ENCODE measurements around the gene U2AF1.
"Not testable (repeated sequence)": the region's sequence is repeated elsewhere in the genome, so short reads cannot be mapped to it uniquely, and the experiment has no call there.

U2AF1 gene, protein sequence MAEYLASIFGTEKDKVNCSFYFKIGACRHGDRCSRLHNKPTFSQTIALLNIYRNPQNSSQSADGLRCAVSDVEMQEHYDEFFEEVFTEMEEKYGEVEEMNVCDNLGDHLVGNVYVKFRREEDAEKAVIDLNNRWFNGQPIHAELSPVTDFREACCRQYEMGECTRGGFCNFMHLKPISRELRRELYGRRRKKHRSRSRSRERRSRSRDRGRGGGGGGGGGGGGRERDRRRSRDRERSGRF

DNA sequence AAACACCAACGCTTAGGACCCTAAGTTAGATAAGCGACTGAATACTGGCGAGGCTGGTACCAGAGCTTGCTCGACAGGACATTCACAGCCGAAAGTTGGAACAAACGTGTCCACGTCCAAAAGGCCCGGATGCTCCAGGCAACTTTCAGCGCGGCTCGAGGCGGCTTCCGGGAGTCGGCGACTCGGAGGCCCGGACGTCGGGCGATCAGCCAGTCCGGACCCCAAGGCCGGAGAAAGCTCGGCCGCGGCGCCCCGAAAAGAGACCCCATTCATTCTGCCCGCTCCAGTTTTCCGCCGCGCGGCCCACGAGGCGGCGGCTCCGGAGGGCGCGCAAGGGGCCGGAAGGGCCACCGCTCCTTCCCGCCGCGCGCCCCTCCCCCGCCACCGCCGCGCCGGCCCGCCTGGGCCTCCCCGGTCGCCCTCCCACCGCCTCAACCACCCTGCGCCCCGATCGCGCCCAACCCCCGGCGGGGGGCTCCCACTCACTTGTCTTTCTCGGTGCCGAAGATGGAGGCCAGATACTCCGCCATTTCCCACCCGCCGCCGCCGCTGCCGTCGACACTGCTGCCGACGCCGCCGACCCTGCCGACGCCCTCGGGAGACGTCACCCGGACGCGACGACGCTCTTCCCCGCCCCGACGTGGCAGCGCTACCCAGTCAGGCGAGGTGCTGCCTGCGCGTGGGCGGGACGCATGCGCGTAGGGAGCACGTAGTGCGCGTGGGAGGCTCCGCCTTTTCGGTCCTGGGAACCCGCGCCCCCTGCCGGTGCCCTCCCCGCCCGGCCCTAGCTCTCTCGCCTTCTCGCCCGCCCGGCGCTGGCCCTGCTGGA, at the start of gene U2AF1:
TSS of gene U2AF1 (minus strand) at position 606 of the 829 bp plus-strand sequence. CDS start at position 530, 76 bp downstream.
- peak; percentile 0 for DNase-seq

DNA sequence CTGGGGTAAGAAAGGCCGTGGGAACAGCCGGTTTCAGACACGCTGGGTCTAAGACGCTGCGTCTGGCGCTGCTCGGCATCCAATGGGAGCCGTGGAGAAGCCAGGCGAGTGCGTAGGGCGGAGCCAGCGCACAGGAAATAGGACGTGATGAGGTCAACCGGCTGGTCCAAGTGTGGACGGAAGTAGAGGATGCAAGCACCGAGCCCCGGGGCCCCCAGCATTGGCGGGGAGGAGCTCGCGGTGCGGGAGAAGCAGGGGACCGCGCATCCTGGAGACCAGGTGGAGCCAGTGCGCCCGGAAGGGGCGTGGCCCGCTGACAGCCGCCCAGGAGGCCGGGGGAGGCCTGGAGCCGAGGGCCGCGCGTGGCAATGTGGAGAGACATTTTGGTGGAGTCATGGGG, 46.2 kb upstream of the U2AF1 start:
- not testable (repeated sequence) for DNase-seq

DNA sequence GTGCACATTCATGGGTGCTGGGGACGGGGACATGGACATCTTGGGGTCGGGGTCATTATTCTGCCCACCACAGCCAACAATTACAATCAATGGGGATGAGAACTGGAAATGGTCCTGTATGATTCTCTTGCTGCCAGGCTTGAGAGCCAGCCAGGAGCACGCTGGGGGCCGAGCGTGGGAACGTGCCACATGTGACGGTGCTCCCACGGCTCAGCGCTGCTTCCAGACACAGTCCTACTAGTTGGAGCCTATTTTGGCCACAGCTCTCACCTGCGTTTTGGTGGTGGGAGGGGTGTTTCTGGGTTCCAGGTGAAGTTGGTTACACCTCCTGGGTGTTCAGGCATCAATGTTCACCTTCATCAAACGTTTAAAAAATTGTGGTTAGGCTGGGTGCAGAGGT, 42.0 kb upstream of the U2AF1 start:
- not testable (repeated sequence) for DNase-seq

DNA sequence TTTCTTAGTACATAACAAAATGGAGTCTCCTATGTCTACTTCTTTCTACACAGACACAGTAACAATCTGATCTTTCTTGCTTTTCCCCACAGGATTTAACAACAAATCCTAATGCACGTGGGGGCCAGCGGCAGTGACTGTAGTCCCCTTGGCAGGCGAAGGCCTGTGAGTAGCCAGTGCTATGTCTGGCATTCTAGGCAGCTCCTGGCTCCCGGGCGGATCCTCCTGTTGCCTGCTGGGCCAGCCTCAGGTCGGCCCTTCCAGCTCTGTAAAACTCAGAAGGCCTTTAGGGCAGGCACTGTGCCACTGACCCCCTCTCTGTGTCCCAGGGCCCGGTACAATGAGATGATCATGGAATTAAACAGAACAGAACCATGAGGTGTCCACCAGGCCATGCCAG, 40.6 kb upstream of the U2AF1 start:
- not testable (repeated sequence) for DNase-seq

DNA sequence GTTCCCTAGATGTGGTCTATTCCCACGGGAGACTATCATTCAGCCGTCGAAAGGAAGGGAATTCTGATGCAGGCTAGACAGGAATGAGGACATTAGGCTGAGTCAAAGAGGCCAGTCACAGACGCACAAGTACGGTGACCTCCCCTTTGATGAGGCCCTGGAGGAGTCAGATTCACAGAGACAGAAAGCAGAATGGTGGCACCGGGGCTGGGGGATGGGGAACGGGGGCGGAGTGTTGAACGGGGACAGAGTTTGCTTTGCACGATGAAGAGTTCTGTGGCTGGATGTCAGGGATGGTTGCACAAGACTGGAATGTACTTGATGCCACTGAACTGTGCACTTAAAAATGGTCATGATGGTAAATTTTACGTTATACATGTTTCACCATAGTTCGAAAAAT, 39.3 kb upstream of the U2AF1 start:
- not testable (repeated sequence) for DNase-seq

DNA sequence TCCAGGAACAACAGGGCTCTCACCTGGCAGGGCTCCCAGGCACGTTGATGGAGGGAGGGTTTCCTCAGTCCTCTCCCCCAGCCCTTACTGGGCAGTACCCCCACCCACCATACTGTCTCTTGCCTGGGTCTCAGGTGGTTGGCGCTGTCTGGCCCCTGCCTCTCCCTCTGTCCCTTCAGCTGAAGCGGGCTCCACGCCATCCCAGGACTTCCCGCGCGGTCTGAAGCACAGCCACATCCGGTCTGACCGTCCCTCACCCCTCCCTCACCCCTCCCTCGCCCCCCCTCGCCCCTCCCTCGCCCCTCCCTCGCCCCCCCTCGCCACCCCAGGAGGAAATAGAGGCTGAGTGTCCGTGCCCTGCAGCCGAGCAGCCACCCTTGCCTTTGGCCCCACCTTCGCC, 34.0 kb upstream of the U2AF1 start:
- DNase-seq = not testable (repeated sequence)

DNA sequence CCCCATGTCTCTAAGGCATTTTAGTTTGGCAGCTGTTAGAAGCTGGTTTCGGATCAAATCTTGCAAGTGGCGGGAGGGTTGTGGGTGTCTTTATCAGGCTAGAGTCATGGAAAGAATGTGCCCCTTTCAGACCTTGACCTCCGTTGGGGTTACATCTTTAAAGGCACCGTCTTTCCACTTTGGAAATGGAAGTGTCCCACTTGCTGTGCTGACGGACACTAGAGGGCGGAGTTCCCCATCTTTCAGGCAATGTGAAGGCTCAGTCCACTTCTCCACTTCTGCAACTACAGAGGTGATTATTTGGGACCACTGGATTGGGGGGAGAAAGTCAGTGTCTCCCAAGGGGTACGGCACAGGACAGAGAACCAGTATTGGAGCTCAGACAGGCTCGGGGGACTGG, 31.6 kb upstream of the U2AF1 start:
- DNase-seq = not testable (repeated sequence)

DNA sequence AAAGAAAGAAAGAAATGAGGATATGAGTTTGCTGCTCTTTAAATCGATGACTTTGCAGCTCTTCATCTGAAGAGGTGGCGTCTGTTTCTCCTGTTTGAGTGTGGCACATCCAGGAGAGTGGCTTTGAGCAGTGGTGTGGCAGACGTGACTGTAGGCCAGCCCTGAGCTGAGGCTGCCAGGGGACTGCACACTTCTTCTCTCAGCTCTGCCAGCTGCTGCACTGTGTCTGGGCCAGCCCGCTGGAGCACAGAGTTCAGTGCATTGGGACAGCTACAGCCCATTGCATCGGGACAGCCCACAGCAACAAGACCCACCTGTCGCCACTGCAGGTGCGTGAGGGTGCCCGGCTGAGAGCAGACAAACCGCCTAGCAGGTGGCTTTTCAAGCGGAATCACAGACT, 27.1 kb upstream of the U2AF1 start:
- not testable (repeated sequence) for DNase-seq

DNA sequence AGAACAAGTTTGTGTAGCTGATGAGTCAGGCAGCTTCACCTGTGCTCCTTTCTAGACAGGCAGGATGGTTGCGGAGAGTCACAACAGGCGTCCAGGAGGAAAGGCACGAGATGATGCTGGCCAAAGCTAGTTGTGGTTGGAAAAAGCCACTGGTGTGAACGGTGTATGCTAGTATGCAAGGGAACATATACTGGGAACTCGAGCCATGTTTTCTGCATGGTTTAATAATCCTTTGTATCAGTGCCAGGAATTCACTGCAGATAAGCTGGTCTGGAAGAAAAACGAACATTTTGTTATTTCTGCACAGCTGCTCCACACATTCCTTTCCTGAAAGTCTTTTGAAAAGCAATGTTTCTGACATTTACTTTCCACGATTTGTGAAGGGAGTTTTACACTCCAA, 22.7 kb upstream of the U2AF1 start:
- not testable (repeated sequence) for DNase-seq

DNA sequence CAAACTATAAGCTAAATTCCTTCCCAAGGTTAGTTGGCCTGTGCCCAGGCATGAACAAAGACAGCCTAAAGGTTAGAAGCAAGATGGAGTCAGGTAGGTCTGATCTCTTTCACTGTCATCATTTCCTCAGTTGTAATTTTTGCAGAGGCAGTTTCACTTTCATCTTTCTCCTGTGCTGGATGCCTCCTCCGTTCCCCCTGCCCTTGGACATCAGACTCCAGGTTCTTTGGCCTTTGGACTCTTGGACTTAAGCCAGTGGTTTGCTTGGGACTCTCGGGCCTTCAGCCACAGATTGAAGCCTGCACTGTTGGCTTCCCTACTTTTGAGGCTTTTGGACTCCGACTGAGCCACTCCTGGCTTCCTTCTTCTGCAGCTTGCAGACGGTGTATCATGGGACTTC, 8.6 kb upstream of the U2AF1 start:
- DNase-seq = not testable (repeated sequence)

DNA sequence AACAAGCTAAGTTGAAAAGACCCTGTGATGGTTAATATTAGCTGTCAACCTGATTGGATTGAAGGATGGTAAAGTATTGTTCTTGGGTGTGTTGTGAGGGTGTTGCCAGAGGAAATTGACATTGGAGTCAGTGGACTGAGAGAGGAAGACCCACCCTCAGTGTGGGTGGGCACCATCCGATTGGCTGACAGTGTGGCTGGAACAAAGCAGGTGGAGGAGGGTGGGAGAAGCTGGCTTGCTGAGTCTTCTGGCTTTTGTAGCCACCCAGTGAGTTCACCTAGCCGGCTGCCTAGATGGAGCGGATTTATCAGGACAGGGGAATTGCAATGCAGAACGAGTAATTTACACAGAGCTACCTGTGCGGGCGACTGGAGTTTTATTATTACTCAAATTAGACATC, 7.1 kb upstream of the U2AF1 start:
- not testable (repeated sequence) for DNase-seq

DNA sequence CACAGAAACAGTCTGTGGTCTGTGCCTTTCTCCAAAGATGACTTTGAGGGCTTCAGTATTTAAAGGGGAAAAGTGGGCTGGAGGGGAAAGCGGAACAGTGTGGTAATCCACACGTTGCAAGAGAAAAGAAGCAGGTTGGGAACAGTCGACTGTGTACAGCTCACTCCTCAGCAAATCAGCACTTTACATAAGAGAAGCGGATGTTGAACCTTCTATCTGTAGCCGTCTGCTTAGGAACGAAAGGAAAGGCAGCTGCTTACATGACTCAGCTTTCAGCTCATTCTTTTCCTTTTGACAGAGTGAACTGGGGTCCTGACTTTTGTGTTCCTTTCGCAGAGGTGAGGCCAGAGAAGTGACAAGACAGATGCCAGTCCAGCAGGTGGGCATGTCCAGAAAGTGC, 1.6 kb upstream of the U2AF1 start:
- DNase-seq = not testable (repeated sequence)

DNA sequence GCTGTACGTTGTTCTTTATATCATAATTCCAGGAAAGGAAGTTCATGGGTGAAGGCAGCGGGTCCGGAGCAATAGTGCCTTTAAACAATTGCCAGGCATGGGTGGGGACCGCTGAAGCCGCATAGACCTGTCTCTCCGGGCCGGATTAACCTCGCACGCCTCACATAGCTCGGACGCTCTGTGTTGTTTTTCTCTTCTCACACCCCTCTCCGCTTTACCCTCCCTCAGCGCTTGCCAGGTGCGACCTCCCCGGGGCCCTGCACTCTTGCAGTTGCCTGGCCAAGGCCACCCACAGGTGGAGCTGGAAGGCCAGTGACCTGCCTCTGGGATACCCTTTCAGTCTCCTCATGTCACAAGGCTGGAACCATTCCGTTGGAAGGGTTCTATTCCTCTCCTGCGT, 807 bp upstream of the U2AF1 start:
- DNase-seq = not testable (repeated sequence)

DNA sequence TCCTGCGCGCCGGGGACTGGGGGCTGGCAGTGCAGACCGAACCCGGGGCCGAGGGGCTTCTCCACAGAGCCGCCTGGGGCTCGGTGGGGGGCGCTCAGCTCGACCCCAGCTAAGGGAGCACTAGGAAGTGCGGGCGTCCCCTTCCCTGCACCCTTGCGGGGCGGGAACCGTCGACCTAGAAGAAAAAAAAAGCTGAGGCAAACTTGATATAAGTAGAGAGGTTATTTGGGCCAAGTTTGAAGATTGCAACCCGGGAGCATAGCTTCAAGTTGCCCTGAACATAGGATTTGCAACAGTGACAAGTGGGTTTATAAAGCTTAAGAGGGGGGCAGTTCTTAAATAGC, 396 bp upstream of the U2AF1 start:
- not testable (repeated sequence) for DNase-seq

DNA sequence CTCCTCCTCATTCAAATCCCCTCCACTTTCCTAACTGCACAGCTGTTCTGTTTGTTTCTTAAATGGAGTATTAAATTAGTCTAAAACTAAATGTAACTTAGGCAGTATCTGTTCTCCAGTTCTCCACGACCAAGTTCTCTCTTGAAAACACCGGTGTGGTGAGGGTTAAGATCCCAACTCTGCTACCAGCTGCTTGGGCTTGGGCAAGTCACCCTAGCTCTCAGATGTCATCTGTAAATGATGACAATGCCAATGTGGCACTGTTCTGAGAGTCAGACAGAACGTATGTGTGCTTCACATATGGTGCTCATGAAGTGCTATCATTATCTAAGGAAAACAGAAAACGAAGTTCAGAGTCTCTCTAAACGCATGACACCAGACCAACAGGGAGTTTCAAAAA, 2.7 kb downstream of the U2AF1 start:
- not testable (repeated sequence) for DNase-seq

DNA sequence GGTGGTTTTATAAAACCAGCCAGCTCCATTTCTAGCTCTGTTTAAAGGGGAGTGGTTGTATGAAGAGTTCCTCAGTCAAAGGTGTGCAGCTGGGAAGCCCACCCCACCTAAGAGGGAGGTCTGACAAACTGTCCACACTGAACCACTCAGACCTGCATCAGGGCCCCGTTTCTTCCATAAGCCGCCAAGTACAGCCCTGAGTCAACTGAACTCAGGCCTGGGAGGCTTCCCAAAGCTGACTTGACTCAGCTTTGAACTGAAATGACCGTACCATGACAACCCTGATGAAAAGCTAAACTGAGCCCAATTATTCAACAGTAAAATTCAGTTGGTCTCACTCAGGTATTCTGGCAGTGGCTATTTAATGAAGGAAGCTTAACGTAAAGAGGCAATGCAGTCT, 5.1 kb downstream of the U2AF1 start:
- not testable (repeated sequence) for DNase-seq

DNA sequence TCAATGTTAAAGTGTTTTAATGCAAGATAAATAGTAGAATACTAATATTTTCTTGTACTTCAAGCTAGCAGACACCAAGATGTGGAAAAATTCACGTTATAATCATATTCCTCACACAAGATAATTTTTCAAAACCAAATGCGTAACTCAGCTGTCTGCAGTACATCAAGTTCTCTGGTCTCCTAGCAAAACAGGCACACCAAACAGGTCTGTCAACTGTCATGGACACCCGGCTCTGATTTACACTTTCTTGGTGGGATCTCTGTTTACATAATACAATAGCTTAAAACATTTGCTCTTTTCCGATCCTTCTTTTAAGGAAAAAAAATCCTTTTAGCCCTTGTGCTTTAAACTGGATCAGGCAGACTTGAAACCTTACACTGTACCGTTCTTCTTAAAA, 5.7 kb downstream of the U2AF1 start:
- DNase-seq = not testable (repeated sequence)

DNA sequence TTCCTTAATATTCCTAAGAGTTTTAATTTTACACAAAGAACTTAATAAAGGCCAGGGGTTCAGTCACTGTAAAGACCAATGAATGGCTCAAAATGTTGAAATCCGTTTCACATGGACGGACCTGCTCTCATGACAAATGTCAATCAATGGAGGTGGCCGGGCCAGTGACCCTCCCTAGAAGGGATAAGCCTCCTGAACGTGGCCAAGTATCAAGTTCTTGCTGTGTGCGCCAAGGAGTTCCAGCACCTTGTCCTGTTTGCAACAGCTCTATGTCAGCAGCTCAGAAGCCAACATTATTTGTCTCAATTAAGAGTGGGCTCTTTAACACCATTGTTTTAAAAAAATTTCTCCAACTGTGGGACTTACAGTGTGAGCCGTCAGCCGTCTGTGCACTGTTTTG, 6.4 kb downstream of the U2AF1 start:
- DNase-seq = not testable (repeated sequence)

DNA sequence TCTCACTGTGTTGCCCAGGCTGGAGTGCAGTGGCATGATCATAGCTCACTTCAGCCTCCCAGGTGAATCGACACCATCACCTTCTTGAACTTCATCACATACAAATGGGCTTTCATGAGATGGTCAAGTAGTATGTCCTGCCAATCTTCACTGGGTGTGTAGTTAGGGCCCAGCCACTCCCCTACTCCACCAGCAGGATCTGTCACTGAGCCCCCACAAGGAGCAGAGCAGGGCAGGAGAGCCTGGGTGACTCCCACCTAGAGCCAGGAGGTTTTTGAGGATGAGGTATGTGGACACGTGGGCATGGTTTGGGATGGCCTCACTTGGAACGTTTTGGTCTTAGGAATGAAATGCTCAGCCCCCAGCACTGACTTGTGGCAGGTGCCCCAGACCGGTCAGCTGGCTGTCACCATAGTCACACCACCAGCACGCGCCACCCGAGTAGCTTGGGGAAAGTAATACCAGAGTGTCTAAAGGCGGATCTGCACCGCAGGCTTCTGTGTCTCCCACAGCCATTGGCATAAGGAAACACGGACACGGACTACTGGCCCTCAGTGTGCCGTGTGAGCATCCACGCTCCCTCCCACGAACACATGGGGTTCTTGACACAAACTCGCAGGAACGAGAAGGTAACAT, 15.3 kb downstream of the U2AF1 start:
- not testable (repeated sequence) for DNase-seq

DNA sequence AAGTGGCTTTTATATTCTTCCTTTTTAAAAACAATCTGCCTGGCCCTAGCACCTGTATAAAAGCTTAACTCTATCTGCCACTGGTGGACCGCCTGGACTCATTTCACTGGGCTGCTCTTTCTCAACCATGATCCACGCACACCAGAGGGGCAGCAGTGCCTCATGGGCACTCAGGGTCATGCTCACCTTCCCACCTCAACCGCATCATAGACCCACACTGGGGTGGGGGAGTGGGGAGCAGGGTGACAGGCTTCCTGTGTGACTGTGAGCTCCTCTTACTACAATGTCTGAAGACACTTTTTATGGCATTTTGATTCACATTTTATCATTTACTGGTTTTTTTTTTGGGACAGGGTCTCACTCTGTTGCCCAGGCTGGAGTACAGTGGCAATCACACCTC, 16.4 kb downstream of the U2AF1 start:
- DNase-seq = not testable (repeated sequence)

DNA sequence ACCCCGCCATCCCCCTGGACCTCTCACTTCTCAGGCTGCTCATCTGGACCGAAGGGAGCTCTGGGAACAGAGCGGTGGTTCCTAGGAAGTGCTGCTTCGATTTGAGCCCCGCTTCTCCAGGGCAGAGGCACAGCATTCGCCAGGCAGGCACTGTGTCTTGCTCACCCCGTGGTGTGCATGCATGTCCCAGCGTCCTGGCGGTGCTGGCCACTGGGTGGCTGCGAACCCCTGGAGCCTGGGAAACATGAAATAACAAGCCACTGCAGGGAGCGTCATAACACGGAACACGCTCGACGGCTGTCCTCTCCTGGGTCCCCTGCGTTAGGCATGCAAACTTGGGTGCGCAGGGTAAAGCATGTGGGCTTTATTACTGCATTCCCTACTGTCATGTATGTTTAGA, 17.9 kb downstream of the U2AF1 start:
- DNase-seq = not testable (repeated sequence)

DNA sequence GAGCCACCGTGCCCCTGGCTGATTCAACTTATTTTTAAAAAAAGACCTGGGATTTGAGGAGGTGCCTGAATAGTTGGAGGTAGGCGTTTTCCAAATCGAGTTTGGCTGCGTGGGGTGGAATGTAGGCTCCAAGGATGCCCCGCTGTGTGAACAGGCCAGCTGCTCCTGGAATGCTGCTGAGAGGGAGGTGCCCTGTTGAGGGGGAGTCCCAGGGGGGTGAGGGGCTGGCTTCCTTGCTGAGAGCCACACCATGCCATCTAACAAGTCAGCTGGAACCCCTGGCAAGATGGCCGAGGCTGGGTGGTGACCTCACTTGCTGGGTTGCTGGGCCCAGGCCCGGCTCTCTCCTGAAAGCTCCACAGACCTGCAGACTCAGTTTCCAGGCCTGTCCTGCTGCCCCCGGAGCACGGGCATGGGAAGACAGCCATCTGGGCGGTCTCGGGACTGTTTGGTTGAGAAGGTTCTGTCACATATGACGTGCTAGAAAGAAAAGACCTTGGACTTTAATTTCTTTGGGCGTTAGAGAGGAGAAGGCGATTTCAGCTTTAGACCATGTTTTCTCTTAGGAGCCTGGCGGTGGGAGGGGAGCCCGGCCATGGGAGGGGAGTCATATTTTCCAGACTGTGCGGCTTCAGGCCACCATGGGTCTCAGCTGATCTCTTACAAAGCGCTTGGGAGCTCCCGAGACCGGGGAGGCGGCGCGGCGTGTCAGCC, 24.6 kb downstream of the U2AF1 start:
- not testable (repeated sequence) for DNase-seq

DNA sequence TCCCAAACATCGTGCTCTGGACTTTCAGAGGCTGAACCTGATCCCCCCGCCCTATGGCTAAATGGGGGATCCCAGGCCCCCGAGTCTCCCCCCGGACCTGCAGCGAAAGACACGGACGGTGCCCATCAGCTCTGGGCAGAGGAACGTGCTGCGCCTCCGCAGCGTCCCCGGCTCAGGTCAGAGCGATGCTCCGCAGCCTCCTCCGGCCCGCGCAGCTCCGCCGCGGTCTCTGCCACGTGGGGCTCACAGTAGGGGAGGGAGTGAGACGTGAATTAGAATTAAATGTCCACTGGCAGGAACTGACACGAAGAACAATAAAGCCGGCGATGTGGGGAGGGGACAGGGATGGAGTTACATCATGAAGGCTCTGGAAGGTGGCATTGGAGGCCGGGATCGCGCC, 30.7 kb downstream of the U2AF1 start:
- DNase-seq = not testable (repeated sequence)

Measured in HCEC 1CT (cell line).